ENCODE data around the gene GINS2.

GRCh38 chr16:85656351-85657266 lies 32.1 kb downstream of the GINS2 start:
- TF ChIP-seq EZH2phosphoT487 (IDR thresholded peaks at IDR 0.05; ENCODE audit: unreplicated experiment) (no peak), CTCF (conservative IDR thresholded peaks at IDR 0.05; ENCODE audit: low read depth in 2 of 2) (no peak), POLR2AphosphoS5 (IDR thresholded peaks at IDR 0.05; ENCODE audit: low read depth) (peak; percentile 14; the same call in 1 of the 2 replicates), EZH2 (IDR thresholded peaks at IDR 0.05; ENCODE audit: low read depth, unreplicated experiment) (no peak), JUNB (IDR thresholded peaks at IDR 0.05; ENCODE audit: unreplicated experiment) (no peak), STAT1 (IDR thresholded peaks at IDR 0.05; ENCODE audit: unreplicated experiment) (no peak), CREB1 (CRISPR knock-in tag; IDR thresholded peaks at IDR 0.05; ENCODE audit: low read depth) (no peak), REST (IDR thresholded peaks at IDR 0.05; ENCODE audit: unreplicated experiment) (no peak), ETS1 (IDR thresholded peaks at IDR 0.05) (no peak), ZNF331 (CRISPR knock-in tag; IDR thresholded peaks at IDR 0.05; ENCODE audit: low read depth) (no peak)
